NCI-H510A treated with DMSO at 0.1 percent for 48 hours (cell line): Measurements from ENCODE around the gene RANBP17.
A peak's percentile ranks its signal among the peaks of the same experiment; 100 is the strongest.

Experiments
- DNase-seq: peaks from one replicate; lab custom pipeline; 2025; lab: John Stamatoyannopoulos, UW

Gene RANBP17

DNA sequence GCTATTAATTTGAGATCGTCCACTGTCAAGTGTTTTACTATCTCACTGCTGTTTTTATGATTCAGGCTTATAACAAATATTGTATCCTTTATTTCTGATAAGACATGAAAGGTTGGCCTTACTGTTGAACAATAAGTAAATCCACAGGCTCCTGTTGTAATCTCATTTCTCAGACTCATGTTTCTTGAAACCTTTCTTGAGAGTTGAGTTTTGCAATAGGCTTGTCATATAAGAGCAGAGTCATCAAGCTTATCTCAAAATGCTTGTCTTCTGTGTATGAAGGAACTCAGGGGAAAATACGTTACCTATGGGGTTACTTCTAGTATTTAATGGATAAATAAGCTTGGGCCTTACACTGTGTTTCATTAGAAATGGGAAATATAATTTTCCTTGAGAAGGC is 438.0 kb downstream of the RANBP17 start:
- DNase-seq = no peak

DNA sequence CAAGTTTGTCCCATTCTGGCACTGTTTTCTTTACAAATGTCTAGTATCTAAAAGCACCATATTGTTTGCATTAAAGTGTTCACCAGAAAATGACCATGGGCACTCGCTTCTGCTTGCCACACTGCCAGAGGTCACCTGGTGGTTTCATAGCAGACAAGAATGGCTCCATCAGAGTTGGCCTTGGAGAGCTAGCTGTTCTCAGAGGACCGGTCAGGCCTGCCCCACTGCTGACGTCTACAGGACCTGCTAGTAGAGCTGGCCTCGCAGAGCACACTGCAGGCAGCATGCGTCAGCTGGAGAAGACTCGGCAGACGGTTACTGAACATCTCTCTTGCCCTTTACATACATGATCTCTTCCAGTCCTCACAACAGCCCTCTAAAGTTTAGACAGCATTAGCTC is 438.5 kb downstream of the RANBP17 start:
- DNase-seq = no peak

DNA sequence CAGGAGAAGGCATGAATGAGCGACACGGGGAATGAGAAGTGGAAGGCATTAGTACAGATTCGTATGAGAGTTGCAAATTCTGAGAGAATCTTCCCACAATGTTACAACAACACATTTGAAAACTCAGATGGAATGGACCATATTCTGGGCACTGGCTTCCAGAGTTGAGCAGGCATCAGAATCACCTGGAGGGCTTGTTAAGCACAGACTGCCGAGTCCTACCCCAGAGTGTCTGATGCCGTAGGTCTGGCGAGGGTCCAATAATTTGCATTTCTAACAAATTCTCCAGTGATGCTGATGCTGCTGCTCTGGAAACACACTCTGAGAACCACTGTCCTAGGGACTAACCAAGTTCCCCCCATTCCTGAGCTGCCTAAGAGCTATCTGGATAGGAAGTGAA is 444.3 kb downstream of the RANBP17 start:
- no peak for DNase-seq

DNA sequence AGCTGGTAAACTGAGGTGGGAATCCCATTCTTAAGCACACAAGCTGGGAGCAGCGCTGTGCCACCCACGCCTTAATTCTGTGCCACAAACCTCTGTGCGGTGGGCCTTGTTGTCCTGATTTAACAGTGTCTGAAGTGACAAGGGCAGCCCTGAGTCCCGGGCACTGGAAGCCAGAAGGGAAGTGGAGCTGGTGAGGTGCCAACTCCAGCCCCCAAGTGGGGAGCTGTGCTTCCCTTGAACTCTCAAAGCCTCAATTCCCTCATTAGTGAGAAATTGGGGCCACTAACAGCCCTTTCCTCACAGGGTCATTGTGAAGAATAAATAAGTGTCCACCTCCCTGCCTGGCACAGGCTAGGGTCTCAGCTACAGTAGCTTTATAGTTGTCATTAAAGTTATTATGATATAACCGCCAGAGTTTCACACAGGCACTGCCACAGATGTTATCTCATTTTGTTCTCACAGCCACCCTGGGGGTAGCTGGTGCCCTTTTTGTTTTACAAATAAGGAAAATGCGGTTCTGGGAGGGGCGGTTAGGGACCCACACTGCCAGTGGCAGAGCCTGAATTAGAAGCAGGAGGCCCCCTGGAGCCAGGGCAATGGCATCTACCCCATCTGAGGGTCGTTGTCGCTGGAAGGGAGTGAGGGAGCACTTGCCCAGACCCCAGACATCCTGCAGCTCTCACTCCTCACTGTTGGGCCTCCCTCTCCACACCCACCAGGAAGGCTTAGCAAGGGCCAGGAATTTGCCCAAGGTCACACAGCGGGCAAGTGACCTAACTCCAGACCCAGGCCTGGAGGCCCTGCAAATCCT is 445.2 kb downstream of the RANBP17 start:
- DNase-seq = no peak

DNA sequence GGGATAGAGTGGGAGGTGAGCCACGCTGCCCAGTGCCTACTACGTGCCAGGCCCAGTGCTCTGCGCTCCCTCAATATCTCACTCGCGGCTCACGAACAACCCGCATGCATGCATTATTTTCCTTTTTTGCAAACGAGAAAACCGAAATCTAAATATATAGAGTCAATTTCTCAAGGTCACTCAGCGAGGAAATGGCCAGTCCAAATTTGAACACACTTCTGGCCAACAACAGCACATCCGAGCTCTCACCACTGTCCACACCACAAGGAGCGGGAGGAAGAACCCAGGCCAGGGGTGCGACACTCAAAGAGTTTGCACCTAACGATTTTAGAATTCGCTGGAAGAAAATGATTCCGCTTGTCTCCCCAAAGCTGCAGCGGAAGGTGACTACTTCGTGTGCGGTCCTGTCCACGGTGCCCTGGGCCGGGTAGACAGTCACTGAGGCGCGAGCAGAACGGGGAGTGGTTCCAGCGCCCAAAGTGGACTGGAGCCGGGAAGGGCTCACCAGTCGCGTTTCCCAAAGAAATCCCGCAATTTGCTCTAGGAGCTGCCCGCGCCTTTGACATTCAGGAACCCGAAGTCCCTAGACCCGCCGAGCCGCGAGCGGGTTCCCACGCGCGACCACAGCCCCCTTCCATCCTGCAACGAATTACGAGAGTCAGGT is 446.1 kb downstream of the RANBP17 start:
- no peak for DNase-seq

DNA sequence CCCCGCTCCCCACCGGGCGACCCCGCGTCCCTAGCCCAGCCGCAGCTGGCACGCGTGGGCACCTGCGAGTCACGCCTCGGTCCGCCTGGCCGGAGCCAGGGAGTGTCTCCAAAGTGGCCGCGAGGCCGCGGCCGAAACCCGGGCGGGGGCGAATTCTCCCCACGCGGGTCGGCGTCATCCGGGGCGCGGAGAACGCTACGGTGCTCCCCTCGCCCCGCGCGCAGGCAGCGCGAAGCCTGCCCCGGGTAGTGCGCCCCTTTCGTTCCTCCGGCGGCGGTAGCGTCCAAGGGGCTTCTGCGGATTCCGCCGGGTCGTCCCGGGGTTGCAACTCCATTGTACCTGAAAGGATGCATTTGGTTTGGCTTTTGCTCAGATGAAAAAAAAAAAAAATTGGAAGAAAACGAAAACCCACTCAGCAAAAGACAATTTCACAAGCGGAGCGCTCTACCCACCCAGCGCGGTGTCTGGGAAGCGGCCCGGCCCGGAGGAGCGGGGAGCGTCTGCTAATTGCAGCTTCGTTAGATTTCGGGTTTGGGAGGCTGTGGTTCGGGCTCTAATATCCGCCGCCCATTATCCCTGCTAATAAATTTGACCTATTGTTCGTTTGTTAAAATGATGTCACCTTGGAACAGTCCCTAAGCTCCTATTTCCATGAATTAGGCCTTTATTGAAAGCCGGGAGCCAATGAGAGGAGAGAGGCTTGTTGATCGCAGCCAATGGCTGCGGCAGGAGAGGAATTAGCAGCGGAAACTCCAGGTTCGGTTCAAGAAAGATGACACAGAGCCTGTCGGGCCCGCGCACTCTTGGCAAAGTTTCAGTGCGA is 446.8 kb downstream of the RANBP17 start, which contains the start of gene TLX3:
Gene TLX3, plus strand, starts transcription at position 796 of the 823 bp plus-strand sequence. CDS start 118 bp downstream, outside the sequence.
- peak; percentile 92 for DNase-seq

DNA sequence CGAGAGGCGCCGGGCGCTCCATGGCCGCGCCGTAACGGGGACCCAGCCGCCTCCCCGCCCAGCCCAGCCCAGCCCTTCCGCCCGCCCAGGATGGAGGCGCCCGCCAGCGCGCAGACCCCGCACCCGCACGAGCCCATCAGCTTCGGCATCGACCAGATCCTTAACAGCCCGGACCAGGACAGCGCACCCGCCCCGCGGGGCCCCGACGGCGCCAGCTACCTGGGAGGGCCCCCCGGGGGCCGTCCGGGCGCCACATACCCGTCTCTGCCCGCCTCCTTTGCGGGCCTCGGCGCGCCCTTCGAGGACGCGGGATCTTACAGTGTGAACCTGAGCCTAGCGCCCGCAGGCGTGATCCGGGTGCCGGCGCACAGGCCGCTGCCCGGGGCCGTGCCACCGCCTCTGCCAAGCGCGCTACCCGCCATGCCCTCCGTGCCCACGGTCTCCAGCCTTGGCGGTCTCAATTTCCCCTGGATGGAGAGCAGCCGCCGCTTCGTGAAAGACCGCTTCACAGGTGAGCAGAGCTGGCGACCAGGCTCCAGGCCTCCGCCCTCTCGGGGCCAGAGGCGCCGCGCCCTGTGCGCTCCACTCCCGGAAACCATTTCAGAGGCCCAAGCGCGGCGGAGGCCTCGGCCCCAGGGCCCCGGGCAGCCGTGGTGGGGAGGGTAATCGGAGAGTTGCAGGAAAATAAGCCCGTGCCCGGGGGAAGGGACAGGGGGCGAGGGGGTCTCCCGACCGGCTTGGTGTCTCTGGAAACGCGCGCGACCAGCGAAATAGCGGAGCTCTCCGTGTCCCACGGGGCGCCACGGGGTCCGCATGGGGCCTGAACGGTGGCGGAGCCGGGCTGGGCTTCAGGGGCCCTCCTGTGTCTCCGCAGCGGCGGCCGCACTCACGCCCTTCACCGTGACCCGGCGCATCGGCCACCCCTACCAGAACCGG is 447.7 kb downstream of the RANBP17 start:
- peak; percentile 51 for DNase-seq

DNA sequence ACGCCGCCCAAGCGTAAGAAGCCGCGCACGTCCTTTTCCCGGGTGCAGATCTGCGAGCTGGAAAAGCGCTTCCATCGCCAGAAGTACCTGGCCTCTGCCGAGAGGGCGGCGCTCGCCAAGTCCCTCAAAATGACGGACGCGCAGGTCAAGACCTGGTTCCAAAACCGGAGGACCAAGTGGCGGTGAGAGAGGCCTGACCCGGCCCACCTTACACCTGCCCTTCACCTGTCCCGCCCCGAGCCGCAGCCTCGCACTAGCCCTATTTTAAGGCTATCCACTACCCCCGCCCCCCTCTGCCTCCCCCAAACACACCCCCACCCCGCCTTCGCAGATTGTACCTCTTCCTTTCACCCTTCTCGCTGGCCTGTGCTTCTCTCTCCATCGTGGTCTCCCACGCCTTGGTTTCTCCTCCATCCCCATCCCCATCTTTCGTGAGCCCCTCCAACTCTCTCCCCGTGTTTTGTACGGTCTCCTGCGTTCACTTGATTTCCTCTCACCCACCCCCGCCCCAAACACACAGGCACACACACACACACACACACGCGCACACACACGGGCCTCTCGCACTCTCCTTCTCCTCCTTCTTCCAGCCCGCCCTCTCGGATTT is 448.5 kb downstream of the RANBP17 start:
- peak; percentile 13 for DNase-seq

DNA sequence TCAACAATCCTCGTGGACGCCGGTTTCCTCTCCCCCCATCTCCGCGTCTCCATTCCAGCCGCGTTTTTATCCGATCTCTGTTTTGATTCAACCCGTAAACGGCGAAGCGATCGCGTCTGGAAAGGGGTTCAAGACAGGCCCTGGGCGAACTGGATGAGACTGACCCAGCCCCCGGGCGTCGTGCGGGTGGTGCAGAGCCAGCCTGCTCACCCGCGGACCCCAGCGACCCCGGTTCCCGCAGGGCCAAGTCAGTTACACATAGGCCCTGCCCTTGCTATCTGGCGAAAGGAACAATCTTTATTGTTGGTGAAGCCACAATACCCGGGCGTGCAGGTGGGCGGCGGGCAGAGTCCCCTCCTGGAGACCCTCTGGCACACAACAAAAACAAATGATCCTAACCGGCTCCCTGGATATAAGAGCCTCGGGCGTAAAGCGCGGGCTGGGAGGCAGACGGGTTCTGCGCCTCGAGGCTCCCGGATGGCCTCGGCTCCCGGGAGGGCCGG is 449.1 kb downstream of the RANBP17 start:
- DNase-seq = no peak

DNA sequence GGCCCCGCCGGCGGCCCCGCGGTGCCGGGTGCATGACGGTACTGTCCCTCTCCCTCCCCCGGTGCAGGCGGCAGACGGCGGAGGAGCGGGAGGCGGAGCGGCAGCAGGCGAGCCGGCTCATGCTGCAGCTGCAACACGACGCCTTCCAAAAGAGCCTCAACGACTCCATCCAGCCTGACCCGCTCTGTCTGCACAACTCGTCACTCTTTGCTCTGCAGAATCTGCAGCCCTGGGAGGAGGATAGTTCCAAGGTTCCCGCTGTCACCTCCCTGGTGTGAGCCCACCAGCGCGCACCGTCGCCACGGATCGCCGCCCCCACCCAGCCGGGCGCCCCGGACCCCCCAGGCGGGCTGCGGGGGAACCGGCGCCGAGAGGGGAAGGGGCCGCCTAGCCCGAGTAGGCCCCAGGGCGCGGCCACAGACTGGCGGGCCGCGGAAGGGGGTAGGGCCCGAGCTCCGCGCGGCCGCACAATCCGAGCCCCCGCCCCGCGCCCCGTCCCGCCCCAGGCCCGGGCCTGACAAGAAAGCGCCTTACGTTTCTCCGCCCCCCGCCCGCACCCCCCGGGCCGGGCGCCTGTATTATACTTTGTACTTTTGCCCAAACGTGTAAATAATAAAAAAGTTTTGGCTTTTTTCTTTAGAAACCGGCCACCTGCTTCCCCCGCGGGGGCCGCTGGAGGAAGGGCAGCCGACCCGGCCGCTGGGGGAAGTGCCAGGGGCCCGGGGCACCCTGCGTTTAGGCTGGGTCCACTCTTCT is 449.7 kb downstream of the RANBP17 start:
- no peak for DNase-seq

DNA sequence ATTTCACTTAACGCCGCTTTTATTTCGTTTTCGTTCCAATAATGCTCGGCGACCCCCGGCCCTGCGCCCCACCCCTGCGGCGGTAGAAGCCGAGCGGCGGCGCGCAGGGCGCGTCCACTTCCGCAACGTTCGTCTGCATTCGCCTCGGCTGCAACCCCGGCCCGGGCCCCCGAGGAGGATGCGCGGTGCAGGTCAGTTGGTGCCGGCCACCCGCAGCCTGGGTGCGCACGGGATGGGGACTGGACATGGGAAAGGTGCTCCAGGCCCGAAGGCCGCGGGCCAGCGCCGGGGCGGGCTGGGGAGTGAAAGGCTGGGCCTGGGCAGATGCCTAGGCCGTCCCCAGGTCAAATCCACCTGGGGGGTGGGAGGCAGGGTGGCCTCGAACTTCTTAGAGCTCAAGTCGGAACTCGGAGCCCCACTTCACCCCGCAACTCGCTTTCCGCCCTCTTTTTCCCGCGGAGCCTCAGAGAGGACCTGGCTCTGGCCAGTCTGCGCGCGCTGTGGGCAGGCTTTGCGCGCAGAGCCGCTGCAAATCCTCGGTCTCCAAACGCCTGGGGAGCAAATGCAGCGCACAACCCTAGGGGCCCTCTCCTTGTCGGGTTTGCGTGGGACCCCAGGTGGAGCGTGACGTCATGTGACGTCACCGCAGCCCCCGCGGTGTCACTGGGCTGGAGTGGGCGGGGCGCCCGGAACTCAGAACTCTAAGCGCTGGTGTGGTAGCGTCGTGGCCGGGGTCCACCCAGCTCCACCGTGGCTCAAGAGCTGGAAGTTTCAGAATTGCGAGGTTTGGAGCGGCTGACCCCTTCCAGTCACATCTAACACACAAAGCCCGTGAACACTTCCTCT is 450.5 kb downstream of the RANBP17 start:
- no peak for DNase-seq

DNA sequence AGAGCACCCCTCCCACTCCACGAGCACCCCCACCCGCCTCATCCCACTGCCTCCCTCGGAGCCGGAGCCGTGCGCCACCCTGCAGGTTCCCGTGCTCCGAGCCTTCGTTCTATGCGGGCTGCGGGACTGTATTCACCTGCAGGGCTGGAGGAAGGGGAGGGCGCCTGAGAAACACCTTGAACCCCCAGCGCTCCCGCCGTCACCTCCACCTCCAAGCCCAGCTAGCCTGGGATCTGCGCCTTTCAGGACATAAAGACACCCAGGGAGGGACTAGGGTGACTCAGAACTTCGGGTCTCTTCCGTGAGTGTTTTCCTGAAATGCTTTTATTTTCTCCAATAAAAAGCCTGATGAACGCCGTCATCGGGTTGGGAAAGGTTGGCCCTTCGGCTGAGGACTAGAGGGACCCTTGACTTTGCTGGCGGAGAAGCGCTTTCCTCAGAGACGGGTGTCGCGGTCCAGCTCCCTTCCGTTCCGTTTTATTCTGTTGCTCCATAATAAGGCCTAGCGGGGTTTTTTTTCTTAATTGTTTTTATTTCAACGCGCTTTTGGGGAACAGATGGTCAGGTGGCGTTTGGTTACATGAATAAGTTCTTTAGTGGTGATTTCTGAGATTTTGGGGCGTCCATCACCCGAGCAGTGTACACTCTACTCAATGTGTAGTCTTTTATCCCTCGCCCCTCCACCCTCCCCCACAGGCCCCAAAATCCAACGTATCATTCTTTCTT is 451.8 kb downstream of the RANBP17 start:
- no peak for DNase-seq

DNA sequence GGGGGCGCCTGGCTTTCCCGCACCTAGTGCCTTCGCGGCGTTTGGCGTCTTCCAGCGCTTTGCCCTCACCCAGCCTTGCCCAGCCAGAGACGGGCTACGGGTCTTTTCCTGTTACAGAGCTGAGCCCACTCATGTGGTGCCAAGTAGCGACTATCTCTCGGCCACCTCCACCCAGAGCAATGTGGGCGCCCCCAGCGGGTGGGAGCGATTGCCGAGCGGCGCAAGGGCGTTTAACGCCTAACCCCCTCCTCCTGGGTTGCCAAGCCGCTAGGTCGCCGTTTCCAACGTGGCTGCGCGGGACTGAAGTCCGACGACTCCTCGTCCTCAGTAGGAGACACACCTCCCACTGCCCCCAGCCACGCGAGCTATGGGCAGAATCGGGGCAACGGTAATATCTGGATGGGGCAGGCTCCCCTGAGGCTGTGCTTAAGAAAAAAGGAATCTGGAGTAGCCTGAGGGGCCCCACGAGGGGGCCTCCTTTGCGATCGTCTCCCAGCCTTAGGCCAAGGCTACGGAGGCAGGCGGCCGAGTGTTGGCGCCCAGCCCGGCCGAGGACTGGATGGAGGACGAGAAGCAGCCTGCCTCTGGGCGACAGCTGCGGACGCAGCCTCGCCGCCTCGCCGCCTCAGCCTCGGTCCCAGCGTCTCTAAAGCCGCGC is 453.0 kb downstream of the RANBP17 start:
- no peak for DNase-seq

DNA sequence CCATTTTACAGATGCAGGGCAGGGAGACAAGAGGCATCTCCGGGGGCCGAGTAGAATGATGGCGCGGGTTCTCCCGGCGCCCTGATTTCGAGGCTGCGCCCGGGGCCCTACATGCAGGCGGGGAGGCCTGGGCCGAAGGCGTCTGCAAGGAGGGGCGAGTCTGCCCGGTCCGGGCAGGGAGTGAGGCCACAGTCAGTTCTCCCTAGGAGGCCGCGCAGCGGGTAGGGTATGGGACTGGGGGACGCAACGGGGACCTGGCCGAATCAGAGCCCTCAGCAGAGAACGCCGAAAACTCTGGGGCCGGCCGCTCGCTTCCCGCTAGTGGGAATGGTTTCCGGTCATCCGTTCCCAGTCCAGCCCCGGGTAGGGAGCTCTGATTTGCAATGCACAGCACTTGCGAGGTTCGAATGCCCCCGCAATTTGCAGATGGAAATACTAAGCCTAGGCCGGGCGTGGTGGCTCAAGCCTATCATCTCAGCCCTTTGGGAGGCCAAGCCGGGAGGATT is 453.6 kb downstream of the RANBP17 start:
- no peak for DNase-seq

DNA sequence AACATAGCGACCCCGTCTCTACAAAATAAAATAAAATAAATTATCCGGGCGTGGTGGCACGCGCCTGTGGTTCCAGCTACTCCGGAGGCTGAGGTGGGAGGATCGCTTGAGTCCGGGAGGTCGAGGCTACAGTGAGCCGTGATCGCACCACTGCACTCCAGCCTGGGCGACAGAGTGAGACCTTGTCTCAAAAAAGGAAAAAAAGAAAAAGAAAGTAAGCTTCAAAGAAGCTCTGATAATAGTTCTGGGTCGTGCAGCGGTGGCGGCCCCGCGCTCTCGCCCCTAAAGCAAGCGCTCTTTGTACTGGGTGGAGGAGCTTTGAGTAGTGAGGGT is 454.1 kb downstream of the RANBP17 start:
- no peak for DNase-seq

DNA sequence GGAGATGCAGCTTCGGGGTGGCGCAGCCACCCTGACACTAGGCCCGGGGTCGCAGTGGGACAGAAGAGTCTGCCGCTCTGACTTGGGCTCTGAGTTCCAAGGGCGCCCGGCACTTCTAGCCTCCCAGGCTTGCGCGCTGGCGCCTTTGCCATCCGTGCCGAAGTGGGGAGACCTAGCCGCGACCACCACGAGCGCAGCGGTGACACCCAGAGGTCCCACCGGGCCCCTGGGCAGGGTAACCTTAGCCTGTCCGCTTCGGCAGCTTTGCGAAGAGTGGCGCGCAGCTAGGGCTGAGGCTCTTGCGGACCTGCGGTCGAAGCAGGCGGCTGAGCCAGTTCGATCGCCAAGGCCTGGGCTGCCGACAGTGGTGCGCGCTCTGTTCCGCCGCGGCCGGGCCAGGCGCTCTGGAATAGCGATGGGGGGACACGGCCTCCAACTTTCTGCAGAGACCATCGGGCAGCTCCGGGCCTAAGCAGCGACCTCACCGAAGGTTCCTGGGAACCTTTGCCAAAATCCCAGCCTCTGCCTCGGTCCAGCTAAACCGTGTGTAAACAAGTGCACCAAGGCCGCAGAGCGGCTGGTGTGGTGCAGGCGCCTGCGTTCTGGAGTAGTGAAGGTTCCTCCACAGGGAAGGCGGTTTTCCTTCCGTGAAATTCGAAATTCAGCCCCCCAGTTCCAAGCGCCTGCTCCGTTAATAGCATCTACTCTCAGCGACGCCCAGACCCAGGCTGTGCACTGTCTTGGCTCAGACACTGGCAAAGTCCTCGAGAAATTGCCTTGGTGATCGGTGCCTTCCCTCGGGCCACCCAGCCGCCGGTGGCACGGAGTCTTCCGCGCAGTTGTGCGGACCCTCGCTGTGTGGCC is 454.7 kb downstream of the RANBP17 start:
- no peak for DNase-seq

DNA sequence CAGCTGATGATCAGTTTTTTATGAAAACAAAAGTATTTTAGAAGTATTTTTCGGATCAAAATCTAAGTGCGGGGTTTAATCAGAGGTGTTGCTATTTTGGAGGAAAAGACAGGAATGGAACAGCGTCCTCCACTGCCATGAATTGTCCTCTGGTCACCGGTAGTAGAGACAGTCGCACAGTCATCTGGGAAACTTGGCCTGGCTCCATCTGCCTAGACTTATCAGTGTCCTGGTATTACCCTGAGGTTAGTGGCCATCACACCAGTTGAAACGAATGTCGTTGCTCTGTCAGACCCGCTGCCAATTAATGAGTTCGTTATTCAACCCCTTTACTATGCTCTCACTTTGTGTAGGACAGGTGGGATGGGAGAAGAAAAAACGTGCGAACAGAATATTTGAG is 455.4 kb downstream of the RANBP17 start:
- no peak for DNase-seq
